VCaP (cell line): ENCODE measurements around the gene BIRC2.
A peak's percentile ranks its signal among the peaks of the same experiment; 100 is the strongest.
"Not testable (repeated sequence)": the region's sequence is repeated elsewhere in the genome, so short reads cannot be mapped to it uniquely, and the experiment has no call there.

ENCODE experiments used
- H3K27ac ChIP-seq: fragments of 450-650 bp; 2 replicates; pipeline ENCODE4 v1.5.1; 2017
- TF ChIP-seq, protein P1 (sequence below): fragments of 450-650 bp; conservative IDR thresholded peaks from 2 replicates; pipeline ENCODE4 v1.5.1; 2017; ENCODE audit warnings: mild to moderate bottlenecking, moderate library complexity

The BIRC2 gene

DNA sequence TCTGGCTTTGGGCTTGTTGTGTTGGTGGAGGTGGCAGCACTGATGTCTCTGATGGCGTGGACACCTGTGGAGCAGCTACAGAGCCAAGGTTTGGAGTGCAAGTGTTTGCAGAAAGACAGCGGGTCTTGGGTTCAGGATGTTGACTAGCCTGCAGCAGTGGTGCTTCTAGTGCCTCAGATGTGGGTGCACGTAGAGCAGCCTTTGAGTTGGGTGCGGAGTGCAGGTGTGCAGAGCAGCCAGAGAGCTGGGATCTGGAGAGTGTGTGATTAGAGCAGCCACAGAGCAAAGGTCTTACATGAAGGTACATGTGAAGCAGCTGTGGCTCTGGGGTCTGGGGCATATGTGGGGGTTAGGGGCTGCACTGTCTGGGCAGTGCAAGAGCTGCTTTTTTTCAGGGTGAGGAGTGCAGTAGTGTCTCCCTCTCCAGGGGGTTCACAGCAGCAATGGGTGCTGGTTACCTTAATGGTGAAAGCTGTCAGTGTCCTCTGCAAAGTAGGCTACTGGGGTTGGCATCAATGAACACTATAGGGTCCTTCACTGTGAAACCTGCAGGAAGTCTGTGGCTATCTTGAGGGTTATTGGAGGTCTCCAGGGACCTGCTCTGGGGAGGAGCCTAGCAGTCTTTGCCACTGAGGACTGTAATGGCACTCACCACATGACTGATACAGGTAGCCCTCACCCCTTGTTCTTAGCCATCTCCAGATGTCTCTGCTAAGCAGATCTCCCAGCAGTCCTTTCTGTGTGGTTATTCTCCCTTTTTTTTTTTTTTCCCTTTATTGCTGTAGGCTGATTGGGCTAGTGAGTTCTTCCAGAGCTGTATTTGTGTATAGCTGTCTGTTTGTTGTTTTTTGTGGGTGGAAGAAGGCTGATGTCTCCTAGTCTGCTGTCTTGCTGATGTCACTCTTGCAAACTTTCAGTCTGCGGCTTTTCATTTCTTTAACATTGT, 14.3 kb downstream of the BIRC2 start:
- TF ChIP-seq, protein P1, sequence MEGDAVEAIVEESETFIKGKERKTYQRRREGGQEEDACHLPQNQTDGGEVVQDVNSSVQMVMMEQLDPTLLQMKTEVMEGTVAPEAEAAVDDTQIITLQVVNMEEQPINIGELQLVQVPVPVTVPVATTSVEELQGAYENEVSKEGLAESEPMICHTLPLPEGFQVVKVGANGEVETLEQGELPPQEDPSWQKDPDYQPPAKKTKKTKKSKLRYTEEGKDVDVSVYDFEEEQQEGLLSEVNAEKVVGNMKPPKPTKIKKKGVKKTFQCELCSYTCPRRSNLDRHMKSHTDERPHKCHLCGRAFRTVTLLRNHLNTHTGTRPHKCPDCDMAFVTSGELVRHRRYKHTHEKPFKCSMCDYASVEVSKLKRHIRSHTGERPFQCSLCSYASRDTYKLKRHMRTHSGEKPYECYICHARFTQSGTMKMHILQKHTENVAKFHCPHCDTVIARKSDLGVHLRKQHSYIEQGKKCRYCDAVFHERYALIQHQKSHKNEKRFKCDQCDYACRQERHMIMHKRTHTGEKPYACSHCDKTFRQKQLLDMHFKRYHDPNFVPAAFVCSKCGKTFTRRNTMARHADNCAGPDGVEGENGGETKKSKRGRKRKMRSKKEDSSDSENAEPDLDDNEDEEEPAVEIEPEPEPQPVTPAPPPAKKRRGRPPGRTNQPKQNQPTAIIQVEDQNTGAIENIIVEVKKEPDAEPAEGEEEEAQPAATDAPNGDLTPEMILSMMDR = no peak

GRCh38 chr11:102364991-102365390, 18.0 kb downstream of the BIRC2 start:
- TF ChIP-seq, protein P1 = no peak
- peak overlapping the region; percentile 60 for H3K27ac ChIP-seq

More for the DNA sequence above, 14.3 kb downstream of the BIRC2 start:
- no peak overlapping the region for H3K27ac ChIP-seq

- H3K27ac ChIP-seq = no peak overlapping the region
- TF ChIP-seq, protein P1 = peak; percentile 61
Measured at GRCh38 chr11:102367364-102367763, 20.4 kb downstream of the BIRC2 start.

GRCh38 chr11:102368472-102368871, 21.5 kb downstream of the BIRC2 start:
- no peak overlapping the region for H3K27ac ChIP-seq
- TF ChIP-seq, protein P1 = no peak

DNA sequence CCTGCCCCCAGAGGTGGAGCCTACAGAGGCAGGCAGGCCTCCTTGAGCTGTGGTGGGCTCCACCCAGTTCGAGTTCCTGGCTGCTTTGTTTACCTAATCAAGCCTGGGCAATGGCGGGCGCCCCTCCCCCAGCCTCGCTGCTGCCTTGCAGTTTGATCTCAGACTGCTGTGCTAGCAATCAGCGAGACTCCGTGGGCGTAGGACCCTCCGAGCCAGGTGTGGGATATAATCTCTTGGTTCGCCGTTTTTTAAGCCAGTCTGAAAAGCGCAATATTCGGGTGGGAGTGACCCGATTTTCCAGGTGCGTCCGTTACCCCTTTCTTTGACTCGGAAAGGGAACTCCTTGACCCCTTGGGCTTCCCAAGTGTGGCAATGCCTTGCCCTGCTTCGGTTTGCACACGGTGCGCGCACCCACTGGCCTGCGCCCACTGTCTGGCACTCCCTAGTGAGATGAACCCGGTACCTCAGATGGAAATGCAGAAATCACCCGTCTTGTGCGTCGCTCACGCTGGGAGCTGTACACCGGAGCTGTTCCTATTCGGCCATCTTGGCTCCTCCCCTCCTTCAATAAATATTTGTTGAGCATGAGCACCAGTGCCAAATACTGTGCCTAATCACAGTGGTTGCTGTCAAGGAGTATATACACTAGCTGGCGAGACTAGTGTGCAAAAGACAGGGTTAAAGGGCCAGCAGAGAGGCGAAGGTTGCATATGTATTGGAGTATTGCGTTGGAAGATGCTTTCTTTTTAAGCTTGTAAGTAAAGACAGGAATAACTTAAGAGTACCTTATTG, 27.8 kb downstream of the BIRC2 start:
- not testable (repeated sequence) for H3K27ac ChIP-seq

DNA sequence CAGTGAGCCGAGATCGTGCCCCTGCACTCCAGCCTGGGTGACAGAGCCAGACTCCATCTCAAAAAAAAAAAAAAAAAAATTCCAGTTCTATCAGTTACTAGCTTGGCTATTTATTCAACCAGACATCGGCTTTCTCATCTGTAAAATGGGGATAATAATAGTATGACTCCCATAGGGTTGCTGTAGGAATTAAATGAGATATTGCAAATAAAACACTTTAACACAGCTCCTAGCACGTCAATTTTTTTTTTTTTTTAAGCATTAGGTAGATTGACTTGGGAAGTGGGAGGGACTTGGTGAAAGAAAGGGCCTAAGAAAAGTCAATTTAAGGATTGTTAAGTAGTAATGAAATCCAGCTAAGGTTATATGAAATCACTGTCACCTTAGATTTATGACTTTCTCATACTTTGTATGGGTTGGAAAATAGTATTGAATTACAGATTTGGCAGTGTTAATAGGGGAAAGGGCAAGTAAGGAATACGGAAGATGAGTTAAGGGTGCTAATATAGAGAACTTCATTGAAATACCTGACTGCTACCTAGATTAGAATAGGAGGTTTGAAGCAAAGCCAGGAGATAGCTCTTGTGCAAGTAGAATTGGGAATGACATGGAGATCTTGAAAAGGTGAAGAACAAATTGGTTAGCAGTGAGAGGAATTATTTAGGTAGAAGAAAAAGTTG, 28.8 kb downstream of the BIRC2 start:
- TF ChIP-seq, protein P1 = no peak

GRCh38 chr11:102377891-102378290, 30.9 kb downstream of the BIRC2 start:
- TF ChIP-seq, protein P1 = no peak
- H3K27ac ChIP-seq = no peak overlapping the region

More for the DNA sequence above, 28.8 kb downstream of the BIRC2 start:
- no peak overlapping the region for H3K27ac ChIP-seq
